Choroid plexus epithelial cell (primary cell): Measurements from ENCODE around the gene ECEL1.

Source experiments
- DNase-seq: peaks from one replicate; pipeline ENCODE4 v3.0.0-alpha.2; 2010; ENCODE audit warnings: low read depth
- H3K4me3 ChIP-seq: 2 replicates; pipeline ENCODE4 v1.5.1; 2011; ENCODE audit warnings: low read depth, mild to moderate bottlenecking, control low read depth, low read length, moderate library complexity
- TF ChIP-seq, protein P1 (sequence below): conservative IDR thresholded peaks from 2 replicates; pipeline ENCODE4 v1.5.1; 2011; ENCODE audit warnings: low read depth, mild to moderate bottlenecking, control low read depth, inconsistent platforms, low read length, moderate library complexity

ECEL1 gene

DNA sequence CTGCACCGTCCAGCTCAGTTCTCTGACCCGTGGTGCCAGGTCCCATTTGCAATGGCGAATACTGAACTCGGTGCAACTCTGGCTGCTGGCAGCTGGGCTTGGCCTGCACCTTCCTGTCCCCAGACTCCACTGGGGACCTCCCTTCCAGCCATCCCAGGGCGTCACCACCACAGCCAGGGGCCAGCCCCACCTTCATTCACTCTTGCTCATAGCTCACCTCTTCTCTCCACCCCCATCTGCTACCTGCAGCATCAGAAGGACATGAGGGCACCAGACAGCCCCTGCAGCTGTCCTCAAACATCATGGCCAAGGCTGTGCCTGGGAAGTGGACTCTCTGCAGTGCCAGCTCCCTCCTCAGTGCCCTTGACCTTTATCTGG lies 47.9 kb downstream of the ECEL1 start:
- DNase-seq: no peak
- TF ChIP-seq, protein P1, sequence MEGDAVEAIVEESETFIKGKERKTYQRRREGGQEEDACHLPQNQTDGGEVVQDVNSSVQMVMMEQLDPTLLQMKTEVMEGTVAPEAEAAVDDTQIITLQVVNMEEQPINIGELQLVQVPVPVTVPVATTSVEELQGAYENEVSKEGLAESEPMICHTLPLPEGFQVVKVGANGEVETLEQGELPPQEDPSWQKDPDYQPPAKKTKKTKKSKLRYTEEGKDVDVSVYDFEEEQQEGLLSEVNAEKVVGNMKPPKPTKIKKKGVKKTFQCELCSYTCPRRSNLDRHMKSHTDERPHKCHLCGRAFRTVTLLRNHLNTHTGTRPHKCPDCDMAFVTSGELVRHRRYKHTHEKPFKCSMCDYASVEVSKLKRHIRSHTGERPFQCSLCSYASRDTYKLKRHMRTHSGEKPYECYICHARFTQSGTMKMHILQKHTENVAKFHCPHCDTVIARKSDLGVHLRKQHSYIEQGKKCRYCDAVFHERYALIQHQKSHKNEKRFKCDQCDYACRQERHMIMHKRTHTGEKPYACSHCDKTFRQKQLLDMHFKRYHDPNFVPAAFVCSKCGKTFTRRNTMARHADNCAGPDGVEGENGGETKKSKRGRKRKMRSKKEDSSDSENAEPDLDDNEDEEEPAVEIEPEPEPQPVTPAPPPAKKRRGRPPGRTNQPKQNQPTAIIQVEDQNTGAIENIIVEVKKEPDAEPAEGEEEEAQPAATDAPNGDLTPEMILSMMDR: peak; percentile 20
- no peak overlapping the region for H3K4me3 ChIP-seq

DNA sequence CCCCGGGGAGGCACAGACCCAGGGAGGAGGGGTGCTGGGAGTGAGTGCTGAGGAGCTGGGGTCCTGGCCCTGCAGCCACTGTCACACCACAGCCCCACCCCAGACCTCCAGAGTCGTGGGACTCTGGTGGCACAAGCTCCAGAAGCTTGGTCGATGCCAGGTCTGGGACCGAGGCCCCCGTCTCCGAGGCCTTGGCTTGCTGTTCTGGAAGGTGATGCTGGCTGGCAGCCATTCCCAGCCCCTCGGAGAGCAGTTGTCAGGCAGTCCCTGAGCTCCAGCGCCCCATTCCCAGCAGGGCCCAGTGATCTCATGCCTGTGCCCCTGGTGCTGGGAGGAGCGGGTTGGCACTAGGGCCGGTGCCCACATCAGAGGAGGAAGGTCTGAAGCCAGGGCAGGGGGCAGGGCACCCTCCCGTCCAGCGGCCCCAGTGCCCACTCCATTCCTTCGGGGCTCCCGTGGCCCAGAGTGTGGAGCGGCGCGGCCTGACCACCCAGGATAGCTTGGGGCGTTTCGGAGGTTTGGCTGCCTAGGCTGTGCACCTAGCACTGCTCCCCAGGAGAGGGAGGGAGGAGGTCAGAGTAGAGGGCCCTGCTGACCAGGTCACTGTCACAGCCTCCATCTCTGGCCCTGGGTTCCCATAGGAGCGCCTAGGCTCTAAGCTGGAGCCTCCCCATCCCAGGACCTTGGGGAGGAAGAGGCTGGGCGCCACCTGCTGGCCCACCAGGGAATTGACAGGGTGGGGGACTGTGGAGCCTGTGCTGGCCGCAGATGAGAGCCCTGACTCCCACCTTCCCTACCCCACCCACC lies 48.5 kb downstream of the ECEL1 start:
- TF ChIP-seq, protein P1: no peak

DNA sequence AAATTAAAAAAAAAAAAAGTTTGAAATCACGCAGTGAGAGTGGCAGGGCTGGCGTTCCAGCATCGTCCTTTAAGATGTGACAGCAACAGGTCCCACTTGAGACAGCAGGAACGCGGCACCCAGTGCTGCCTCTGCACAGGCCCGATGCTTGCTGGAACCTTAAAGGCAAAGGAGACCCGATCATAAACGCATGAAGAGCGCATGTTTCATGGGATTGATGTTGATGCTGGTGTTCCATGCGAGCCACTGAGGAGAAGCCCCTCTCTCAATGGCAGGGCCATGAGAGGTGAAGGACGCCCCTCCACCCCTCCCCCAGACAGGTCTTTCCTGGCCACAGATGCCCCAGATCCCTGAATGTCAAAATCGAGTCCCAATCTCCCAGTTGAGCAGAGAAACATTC lies 49.5 kb downstream of the ECEL1 start:
- TF ChIP-seq, protein P1: no peak
- no peak for DNase-seq

More for the DNA sequence above, 48.5 kb downstream of the ECEL1 start:
- DNase-seq: no peak
- no peak overlapping the region for H3K4me3 ChIP-seq

DNA sequence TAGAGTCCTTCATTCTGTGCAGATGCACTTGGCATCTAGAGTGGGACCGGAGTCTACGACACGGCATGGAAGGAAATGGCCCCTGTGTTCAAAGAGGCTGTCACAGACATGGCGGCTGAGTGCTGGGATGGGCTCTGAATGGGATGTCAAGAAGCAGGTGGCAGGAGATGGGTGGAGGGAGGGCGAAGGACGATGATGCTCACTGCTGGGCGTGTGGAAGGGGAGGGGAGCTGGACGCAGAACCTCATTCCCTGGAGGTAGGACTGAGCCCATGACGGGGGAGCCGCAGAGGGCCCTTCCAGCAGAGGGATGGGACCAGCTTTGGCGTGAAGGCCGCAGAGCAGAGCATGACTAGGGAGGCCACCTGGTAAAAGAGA lies 50.5 kb downstream of the ECEL1 start:
- H3K4me3 ChIP-seq: no peak overlapping the region
- DNase-seq: no peak
- TF ChIP-seq, protein P1: no peak

More for the DNA sequence above, 49.5 kb downstream of the ECEL1 start:
- no peak overlapping the region for H3K4me3 ChIP-seq

DNA sequence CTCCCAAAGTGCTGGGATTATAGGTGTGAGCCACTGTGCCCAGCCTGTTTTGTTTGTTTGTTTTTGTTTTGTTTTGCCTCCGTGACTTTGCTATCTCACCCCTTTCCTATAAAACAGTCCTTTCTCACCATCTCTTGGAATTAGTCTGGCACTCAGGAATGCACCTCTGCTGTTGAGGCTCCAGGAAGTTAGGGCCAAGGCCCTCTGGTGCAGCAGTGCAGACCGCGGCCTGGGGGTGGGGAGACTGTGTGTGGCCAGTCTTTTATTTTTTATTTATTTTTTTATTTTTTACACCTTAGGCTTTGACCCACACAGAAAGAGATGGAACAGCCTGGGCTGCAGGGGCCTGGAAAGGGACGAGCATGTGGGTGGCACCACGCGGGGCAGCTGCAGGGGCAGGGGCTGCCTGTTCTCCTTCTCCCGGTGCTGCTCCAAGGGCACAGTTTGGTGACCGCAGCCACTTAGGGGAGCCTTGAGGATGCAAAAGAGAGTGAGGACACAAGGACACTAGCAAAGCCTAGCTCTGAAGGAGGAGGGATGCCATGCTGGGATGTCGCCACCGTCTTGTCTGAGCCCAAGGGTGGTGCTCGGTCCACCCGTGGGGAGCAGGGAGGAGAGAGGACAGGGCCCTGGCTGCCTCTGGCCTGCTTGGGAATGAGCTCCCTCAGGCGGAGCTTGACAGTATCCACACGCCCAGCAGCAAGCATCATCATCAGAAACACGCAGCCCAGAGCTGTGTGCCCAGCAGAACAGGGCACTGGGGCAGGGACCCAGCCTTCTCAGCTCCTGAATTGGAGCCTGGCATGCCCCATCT lies 51.0 kb downstream of the ECEL1 start:
- H3K4me3 ChIP-seq: no peak overlapping the region
- TF ChIP-seq, protein P1: no peak
- no peak for DNase-seq

DNA sequence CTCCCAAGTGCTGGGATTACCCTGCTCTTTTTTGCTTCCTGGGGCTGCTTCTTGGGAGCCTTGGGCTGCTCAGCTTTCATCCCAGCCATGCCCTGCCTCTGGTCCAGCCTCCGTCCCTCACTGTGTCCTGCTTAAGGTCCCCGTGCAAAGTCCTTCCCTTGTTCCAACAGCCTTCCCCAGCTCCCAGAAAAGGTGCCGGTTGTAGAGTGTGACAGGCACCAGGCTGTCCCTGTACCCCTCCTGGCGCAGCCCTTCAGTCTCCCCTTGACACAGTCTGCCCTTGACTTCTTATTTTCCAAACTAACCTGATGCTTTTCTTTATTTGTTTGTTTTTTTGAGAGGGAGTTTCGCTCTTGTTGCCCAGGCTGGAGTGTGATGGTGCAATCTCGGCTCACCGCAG lies 51.8 kb downstream of the ECEL1 start:
- H3K4me3 ChIP-seq: no peak overlapping the region
- DNase-seq: no peak
- TF ChIP-seq, protein P1: no peak

DNA sequence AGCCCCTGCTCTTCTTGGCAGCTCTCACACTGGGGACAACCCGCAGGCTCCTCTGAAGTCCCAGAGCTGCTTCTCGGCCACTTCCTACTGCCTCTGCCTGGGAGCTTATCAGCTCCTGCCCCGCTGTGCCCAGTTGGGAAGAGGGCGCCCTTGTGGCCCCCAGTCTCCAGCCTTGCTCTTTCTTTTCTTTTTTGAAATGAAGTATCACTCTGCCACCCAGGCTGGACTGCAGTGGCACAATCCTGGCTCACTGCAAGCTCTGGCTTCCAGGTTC lies 52.3 kb downstream of the ECEL1 start:
- no peak for DNase-seq
- no peak overlapping the region for H3K4me3 ChIP-seq
- TF ChIP-seq, protein P1: no peak
